GM19438 (cell line): Measurements from ENCODE around the gene HRK.

ENCODE experiments used
- ATAC-seq: cut with Tn5 transposase; IDR thresholded peaks from one replicate; pipeline ENCODE4 v1.9.1; 2021; ENCODE audit warnings: low read depth; ENCODE audit not compliant: unreplicated experiment

Gene HRK

DNA sequence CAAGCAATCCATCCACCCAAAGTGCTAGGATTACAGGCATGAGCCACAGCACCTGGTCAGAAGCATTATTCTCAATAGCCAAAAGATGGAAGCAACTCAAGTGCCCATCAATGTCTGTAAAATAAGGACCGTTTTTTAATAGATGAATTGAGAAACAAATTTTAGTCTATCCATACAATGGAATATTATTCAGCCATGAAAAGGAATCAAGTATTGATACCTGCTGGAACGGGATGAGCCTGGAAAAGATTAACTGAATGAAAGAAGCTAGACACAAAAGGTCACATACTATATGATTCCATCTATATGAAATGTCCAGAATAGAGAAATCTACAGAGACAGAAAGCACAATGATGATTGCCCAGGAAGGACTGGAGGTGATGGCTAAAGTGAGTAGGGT, 20.4 kb upstream of the HRK start:
- ATAC-seq: no peak

DNA sequence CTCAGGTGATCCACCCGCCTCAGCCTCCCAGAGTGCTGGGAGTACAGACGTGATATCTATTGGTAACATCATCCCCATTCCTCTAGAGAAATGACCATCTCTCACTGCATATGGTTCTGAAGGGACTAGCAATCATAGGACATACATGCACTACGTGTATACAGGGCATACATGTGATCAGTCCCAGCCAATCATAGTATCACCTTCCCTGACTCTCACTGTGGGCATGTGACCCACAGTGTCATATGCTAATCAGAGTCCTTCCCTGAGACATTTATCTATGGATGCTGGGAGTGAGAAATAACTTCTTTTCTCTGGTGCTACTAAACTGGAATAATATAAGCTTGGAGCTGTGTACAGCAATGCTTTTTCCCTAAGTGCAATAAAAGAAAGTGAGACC, 17.4 kb upstream of the HRK start:
- no peak for ATAC-seq

DNA sequence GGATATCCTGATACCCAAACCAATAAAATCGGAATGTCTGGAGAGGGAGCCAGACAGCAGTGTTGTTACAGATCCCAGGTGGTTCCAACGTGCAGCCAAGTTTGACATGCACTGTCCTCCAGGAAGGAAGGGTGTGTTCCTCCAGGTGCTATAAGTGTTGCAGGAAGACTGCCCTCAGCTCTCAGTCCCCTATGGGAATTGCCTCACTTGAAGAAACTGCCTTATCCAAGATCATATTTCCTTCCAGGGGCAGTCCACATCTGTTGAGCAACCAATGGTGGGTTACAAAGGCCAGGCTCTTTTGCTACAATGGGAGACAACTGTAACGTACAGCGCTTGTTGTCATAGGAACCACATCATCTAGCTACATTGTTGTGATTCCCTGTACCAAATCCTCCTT, 16.2 kb upstream of the HRK start:
- no peak for ATAC-seq

DNA sequence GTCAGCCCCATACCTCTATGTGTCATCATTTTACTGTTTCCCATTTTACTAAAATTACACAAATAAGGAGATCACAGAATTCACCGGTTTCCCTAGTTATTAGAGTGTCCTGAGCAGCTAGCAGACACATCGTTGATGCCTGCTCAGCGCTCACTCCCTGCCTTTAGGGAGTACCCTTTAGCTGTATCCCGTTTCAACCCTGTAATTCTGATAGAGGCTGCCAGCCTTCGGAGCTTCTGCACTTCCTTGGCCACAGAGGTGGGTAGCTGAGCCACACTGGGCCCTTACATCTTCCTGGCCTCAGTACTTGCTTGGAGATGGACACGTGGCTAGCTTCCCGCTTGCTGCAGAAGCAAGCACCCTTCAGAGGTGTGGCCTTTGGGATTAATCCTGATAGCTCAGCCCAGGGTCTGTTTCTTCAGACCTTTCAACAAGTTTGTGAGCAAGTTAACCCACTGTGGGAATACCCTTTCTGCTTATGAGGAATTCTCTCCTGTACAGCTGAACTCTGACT, 15.2 kb upstream of the HRK start:
- no peak for ATAC-seq

DNA sequence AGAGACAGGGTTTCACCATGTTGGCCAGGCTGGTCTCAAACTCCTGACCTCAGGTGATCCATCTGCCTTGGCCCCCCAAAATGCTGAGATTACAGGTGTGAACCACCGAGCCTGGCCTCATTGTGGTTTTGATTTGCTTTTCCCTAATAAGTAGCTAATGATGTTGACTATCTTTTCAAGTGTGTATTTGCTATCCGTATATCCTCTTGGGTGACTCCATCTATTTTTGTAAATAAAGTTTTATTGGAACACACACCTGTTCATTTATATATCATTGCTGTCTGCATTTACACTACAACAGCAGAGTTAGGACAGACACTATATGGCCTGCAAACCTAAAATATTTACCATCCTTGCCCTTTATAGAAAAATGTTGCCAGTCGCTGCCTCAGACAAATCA, 13.7 kb upstream of the HRK start:
- no peak for ATAC-seq

DNA sequence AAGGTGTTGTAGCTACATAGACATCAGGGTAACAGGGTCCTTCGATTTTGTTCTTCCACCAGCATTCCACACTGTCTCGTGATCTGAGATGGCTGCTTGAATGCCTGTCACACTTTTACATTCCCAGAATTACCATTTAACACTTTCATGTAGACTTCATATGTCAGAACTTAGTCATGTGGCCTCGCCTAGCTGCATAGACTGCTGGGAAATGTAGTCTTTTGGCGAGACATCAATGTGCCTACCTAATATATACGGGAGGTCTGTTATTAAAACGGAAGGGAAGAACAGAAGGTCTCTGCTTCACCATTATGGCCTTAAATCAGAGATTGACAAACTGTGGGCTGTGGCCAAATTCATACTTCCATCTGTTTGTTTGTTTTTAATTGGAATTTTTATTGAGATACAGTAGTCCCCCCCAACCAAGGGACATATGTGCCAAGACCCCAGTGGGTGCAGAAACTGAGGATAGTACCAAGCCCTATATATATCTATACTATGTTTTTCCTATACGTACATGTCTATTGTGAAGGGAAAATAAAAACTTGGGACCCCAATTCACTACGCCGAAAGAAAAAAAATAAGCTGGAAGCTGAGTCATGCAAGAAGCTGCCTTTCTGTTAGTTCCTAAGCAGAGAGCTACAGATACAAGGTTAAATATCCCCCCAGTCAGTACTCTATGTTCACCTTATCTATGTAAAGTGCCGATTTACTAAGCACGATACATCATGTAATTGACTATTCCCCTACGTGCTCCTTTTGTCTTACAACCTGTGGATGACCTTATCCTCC, 11.3 kb upstream of the HRK start:
- no peak for ATAC-seq

DNA sequence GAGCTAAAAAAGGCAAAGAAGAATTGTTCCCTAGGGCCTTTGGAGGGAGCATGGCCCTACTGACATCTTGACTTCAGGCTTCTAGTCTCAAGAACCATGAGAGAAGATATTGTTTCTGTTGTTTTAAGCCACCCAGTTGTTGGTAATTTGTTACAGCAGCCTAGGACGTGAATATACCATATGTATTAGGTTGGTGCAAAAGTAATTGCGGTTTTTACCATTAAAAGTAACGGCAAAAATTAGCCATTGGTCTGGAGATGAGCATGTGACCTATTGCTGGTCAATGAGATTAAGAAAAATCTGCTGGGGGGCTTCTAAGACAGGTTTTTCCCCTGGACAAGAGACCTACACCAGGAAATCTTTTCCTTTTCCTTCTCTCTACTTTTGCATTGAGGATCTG, 9.8 kb upstream of the HRK start:
- no peak for ATAC-seq

DNA sequence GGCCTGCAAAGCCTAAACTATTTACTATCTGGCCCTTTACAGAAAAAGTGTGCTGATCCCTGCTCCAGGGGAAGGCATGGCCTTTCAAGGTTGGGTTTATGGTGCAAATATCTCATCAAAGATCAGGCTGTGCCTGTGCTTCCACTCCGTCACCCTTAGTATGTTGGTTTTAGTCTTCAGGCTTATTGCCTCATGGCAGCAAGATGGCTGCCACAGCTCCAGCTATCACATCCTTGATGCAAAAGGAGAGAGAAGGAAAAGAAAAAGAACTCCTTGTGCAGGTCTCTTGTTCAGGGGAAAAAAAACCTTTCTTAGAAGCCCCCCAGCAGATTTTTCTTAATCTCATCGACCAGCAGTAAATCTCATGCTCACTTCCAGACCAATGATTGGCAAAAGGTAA, 9.1 kb upstream of the HRK start:
- no peak for ATAC-seq

DNA sequence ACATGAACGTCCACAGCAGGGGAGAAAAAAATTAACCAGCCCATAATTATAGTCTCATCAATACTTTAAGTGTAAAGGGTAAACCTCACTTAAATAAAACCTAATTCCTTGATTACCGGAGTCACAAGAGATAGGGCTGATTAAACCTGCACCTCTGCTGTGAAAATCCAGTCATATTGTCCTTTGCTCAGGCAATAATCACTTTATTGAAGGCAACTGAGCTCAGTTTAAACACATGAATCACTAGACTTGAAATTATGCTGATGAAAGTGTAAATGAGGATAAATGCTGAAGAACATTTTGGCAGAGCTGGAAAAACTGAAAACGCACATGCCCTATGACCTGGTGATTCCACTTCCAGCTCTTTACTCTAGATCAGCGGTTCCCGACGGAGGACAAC, 6.7 kb upstream of the HRK start:
- no peak for ATAC-seq

DNA sequence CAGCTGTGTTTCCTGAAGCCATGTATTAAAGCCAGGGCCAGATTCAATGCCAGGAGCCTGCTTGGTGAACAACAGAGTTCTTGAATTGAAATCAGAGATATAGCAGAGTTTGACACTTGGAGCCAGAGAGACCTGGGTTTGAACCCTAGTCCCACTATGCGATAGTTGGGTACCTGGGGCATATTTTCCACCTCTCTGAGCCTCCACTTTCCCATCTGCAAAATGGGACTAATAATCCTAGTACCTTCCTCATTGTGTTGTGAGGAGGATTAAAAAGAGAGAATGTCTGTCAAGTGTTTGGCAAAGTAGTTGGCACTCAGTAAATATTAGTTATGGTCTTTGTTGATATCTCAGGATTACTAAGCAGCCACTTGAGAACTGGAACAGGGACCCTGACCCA, 6.0 kb upstream of the HRK start:
- ATAC-seq: no peak

DNA sequence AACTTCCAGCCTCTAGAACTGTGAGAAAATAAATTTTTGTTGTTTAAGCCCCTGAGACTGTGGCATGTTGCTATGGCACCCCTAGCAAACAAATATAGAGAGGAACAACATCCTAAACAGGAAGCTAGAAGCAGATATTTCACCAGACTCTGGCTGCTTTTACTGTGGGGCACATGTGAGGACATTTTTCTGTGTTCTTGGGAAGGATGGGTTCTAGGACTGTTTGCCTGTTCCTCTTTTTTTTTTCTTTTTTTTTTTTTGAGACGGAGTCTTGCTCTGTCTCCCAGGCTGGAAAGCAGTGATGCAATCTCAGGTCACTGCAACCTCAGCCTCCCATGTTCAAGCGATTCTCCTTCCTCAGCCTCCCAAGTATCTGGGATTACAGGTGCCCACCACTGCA, 4.2 kb upstream of the HRK start:
- ATAC-seq: no peak

DNA sequence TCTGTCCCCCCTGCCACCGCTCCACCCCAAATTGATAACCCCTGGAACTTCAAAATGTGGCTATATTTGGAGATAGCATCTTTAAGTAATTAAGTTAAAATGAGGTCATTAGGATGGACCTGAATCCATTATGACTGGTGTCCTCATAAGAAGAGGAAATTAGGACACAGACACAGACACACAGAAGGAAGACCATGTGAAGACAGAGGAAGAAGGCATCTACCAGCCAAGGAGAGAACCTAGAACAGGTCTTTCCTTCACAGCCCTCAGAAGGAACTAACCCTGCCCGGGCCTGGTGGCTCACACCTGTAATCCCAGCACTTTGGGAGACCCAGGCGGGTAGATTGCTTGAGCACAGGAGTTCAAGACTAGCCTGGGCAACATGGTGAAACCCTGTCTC, 3.6 kb upstream of the HRK start:
- no peak for ATAC-seq

DNA sequence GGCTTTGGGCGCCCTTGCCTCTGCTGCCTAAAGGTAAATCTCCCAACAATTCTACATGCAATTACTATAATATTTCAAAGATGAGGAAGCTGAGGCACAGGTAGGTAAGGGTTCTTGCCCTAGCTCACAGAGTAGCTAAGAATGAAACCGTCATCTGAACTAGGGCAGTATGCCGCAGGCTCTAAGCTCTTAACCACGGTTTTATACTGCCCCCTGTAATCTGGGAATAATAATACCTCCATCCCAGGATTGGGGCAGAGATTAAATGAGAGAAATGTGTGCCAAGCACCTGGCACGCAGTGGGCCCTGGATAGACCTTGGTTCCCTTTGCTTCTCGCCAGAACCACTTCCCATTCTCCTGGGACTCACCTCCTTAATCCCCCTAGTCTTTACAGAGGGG, 1.5 kb upstream of the HRK start:
- no peak for ATAC-seq

DNA sequence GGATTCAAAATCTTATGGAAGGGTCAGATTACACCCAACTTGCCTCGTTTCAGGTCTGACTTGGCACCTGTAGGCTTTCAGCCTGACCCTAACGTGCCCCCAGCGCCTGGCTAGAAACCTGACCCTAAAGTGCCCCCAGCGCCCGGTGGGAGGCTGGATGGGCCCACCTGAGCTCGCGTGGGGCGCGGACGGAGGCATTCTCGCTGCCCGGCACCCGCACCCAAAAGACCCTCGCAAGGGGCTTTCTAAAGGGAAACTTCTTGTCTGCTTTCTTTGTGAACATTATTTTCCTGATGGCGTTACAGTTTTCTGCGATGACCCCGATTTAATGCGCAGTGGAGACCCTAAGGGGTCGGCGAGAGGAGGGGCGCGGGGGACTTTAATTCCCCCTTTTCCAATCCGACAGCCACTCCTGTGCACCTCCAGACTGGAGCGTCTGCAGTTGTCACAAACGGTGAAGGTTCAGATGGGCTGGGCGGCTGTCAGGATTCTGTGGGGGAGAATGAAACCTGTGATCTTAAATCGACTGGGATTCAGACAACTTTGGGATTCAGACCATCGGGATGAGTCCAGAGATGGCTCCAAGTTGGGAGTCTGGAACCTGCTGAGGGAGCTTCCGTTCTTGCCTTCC, 751 bp upstream of the HRK start:
- no peak for ATAC-seq

DNA sequence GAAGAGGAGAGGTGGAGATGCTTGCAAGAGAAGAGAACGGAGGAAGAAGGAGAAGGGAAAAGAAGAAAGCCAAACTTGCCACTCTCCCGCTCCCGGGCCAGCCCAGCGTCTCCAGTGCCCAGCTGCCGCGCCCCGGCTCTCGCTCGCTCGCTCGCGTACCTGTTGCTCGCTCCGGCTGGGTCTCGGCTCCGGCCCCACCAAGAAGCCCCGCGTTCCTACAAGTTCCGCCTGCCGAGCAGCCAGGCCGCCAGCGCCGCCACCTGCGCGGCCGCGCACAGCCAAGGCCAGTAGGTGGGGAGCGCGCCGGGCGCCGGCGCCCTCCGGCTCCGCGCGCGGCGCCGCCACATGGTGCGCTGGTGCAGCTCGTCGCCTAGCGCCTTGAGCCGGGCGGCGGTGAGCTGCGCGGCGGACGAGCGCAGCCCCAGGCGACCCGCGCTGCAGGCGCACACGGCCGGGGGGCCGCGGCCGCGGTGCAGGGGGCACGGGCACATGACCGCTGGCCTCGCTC, 370 bp downstream of the HRK start:
- ATAC-seq: no peak

DNA sequence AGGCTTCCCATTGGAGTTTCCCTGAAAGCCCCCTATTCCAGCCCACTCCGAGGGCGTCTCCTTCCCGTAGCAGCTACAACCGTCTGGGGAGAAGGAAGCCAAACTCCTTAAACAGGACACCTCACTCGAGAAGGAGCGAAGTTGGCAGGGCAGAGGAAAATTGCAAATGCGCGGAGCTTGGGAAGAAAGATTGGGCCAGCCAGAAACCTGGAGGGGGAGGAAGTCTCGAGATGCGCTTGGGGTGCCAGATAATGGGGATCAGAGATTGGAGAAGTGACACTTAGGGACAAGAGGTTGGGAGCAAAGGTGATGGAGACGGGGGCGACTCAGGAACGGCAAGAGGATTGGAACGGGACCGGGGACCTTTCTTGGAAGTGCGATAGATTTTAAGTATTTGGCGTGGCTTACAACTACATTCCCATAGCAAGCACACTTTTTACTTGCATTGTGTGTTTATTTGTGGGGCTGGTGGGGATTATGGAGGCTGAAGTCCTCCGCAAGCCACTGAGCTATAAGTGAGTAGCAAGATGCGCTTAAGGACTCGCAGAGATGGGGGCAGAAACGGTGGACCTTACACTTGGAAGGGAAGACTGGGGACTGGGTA, 926 bp downstream of the HRK start:
- ATAC-seq: no peak

DNA sequence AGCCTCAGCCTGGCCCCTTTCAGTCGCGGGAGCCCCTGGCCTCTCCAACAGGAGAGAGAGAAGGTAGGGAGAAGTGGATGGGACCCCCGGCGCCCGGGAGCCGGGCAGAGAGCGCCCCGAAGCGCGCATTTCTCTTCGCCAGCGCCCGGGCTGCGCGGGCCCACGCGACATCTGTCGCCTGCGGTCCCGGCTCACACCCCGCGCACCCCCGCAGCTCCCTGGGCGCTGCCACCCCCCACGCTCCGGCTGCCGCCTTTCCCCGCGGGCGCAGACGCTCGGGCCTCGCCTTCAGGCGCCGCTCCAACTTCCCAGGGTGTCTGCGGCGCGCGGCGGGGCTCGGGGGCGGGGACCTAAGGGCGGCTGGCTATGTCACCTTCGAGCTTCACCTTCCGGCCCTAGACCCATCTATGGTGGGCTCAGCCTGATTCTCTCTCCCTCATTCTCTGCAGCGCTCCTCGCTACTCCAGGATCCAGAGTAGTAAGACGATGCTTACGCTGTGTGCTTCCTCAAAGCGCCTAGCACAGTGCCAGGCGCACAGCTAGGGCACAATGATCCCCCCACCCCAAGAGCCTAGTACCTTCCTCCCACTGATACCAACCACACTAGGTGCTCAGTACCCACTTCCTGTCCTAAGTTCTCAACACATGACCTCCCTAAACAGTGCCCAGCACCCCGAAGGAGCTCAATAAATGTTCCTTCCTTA, 1.6 kb downstream of the HRK start:
- no peak for ATAC-seq

DNA sequence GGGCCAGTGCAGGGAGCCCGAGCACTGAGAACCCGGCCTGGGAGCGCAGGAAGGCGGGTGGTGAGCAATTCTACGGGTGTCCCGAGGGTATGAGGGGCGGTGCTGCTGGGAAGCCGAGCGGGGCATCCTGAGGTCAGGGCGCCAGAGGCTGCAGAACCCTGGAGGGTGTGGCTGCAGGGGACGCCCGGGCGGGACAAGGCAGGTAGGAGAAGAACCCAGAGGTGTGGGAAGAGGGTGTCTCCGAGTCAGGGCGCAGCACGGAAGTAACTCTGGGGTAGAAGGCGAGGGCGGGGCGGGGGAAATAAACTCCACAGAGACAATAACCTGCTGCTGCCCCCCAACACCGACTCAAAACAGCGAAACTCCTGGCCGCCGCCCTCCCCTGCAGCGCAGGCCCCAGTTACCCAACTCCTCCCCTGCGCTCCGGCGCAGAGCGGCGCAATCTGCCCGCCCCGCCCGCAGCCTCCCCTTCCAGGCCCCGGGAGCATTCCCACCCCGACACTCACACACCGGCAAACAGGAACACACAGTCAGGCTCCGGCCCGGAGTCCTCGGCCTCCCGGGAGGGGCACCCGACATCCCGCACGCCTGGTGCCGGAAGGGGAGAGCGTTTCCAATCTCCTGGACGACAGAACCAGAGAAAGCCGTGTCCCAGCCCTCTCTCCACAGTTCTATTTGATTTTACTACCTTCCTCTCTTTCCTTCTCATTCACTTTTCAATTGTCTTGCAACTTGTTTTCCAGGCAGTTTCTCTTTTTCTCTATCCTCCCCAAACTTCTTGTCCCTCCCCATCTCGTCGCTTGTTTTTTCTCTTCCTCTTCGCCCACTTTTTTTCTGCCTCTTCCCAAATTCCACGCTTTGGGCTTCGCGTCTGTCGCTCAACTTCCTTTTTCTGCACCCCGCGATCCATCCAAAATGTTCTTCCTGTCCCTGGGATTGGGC, 2.4 kb downstream of the HRK start:
- no peak for ATAC-seq

DNA sequence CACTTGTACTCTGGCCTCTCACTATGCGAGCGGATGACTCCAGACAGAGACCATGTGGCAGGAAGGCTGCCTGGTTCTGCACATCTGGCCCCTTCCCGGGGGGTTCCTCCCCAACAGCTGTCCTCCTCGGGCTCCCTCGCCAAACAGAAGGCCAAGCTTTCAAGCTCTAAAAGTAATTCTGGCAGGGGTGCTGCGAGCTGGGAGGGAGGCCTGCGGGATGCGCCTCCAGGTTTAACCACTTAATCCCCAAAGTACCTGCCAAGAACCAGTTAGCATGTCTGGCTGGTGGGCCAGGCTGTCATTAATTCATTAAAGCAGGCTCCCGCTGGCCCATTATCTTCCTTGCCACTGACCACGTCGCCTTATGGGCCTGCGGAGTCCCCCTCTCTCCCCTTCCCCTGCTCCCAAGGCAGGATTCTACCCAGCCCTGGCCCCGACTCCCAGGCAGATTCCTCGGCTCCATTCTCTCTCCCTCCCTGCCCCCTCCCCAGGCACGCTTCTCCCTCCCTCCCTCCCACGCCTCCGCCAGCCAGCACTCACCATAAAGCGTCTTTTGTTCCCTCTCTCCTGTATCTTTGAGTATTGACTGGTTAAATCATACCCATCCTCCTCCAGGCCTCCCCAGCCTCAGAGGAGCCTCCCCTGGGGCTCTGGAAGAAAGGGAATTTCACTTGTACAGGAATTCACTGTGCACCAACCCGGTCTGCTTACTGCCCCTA, 4.9 kb downstream of the HRK start:
- ATAC-seq: no peak
